ENCODE measurements around the gene CYP2A6.

GRCh38 chr19:40862785-40863184, 12.5 kb upstream of the CYP2A6 start:
- no peak for TF ChIP-seq EP300 (IDR thresholded peaks at IDR 0.05)
- TF ChIP-seq, protein P1, sequence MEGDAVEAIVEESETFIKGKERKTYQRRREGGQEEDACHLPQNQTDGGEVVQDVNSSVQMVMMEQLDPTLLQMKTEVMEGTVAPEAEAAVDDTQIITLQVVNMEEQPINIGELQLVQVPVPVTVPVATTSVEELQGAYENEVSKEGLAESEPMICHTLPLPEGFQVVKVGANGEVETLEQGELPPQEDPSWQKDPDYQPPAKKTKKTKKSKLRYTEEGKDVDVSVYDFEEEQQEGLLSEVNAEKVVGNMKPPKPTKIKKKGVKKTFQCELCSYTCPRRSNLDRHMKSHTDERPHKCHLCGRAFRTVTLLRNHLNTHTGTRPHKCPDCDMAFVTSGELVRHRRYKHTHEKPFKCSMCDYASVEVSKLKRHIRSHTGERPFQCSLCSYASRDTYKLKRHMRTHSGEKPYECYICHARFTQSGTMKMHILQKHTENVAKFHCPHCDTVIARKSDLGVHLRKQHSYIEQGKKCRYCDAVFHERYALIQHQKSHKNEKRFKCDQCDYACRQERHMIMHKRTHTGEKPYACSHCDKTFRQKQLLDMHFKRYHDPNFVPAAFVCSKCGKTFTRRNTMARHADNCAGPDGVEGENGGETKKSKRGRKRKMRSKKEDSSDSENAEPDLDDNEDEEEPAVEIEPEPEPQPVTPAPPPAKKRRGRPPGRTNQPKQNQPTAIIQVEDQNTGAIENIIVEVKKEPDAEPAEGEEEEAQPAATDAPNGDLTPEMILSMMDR (IDR thresholded peaks at IDR 0.05): no peak

Data from gastroesophageal sphincter (tissue), 3 donors.